SK-N-SH (cell line): Measurements from ENCODE around the gene PANX2. TPM values are rescaled to one million over a fixed set of nuclear protein-coding genes. Genes with fewer than 3 reads are reported as not detected.

Experiments used
- CTCF ChIA-PET: fragments of 300-600, 350-600 bp; formaldehyde crosslinking; extraction: SDS; loops from one replicate; lab custom pipeline; 2021; lab: Yijun Ruan, JAX
- POLR2A ChIA-PET: fragments of 350-600 bp; sonication (Branson Sonifier 250); formaldehyde crosslinking; extraction: SDS; loops from one replicate; lab custom pipeline; 2020; ENCODE audit warnings: antibody characterized with exemption, inconsistent platforms; lab: Yijun Ruan, JAX
- DNase-seq: peaks from one replicate; pipeline ENCODE4 v3.0.0; 2012
- H2AFZ ChIP-seq: fragments of 200-600 bp; sonication (generic); 2 replicates; pipeline ENCODE4 v1.8.1; 2016; ENCODE audit warnings: antibody characterized with exemption, mild to moderate bottlenecking, low read depth
- H3F3A ChIP-seq: fragments of 200-600 bp; sonication (generic); replicated peaks from 2 replicates; pipeline ENCODE3; 2016; ENCODE audit warnings: antibody characterized with exemption, mild to moderate bottlenecking; ENCODE audit not compliant: insufficient read depth
- H3K27ac ChIP-seq, 2 experiments: fragments of 200-500 bp in 1 of 2; fragments of 200-600 bp in 1 of 2; sonication (Bioruptor generic) in 1 of 2; sonication (generic), shearing (Covaris generic) in 1 of 2; 2 replicates each; pipeline versions ENCODE4 v1.5.1 to v1.6.1; 2014 to 2016; ENCODE audit warnings: low read depth in 2 of 2, inconsistent platforms in 1 of 2, low read length in 1 of 2, mild to moderate bottlenecking in 1 of 2, mixed read lengths in 1 of 2
- H3K27me3 ChIP-seq: fragments of 200-600 bp; sonication (generic), shearing (Covaris generic); 2 replicates; pipeline ENCODE4 v1.6.1; 2016; ENCODE audit warnings: mixed run types; ENCODE audit not compliant: insufficient read depth
- H3K36me3 ChIP-seq, 2 experiments: fragments of 200-500 bp in 1 of 2; fragments of 200-600 bp in 1 of 2; sonication (Bioruptor generic) in 1 of 2; sonication (generic) in 1 of 2; replicated peaks in 1 of 2; 2 replicates each; pipeline versions ENCODE3 to v1.5.1; 2014 to 2016; ENCODE audit warnings: low read length in 1 of 2, mild to moderate bottlenecking in 1 of 2; ENCODE audit not compliant: insufficient read depth in 2 of 2, control insufficient read depth in 1 of 2
- H3K4me1 ChIP-seq, 2 experiments: fragments of 200-500 bp in 1 of 2; fragments of 200-600 bp in 1 of 2; sonication (Bioruptor generic) in 1 of 2; sonication (generic), shearing (Covaris generic) in 1 of 2; 2 replicates each; pipeline versions ENCODE4 v1.5.1 to v1.6.1; 2014 to 2016; ENCODE audit warnings: low read depth in 1 of 2, low read length in 1 of 2, mixed run types in 1 of 2; ENCODE audit not compliant: insufficient read depth in 2 of 2, control insufficient read depth in 1 of 2
- H3K4me2 ChIP-seq: fragments of 200-600 bp; sonication (generic), shearing (Covaris generic); 2 replicates; pipeline ENCODE4 v1.6.1; 2017; ENCODE audit warnings: mixed run types
- H3K4me3 ChIP-seq, 2 experiments: fragments of 200-500 bp in 1 of 2; fragments of 200-600 bp in 1 of 2; sonication (Bioruptor generic) in 1 of 2; sonication (generic), shearing (Covaris generic) in 1 of 2; 2 replicates each; pipeline versions ENCODE4 v1.5.1 to v1.8.1; 2014 to 2016; ENCODE audit warnings: low read depth in 2 of 2, inconsistent platforms in 1 of 2, low read length in 1 of 2, mild to moderate bottlenecking in 1 of 2, mixed read lengths in 1 of 2, moderate library complexity in 1 of 2
- H3K79me2 ChIP-seq: fragments of 200-600 bp; sonication (generic); 2 replicates; pipeline ENCODE4 v1.8.1; 2017; ENCODE audit warnings: mild to moderate bottlenecking; ENCODE audit not compliant: insufficient read depth
- H3K9ac ChIP-seq: fragments of 200-600 bp; sonication (generic); 2 replicates; pipeline ENCODE4 v1.6.1; 2017; ENCODE audit warnings: mixed run types
- H3K9me2 ChIP-seq: fragments of 200-600 bp; sonication (generic); 2 replicates; pipeline ENCODE4 v1.6.1; 2017; ENCODE audit warnings: mixed run types
- H3K9me3 ChIP-seq: fragments of 200-600 bp; sonication (generic); 2 replicates; pipeline ENCODE4 v1.6.1; 2017; ENCODE audit warnings: mixed run types, mild to moderate bottlenecking, moderate library complexity
- H4K20me1 ChIP-seq: fragments of 200-600 bp; sonication (generic); 2 replicates; pipeline ENCODE4 v1.6.1; 2017; ENCODE audit warnings: mild to moderate bottlenecking, mixed run types; ENCODE audit not compliant: insufficient read depth
- CHD2 ChIP-seq: fragments of 150-350 bp; IDR thresholded peaks from 2 replicates; pipeline ENCODE4 v1.6.1; 2018; ENCODE audit warnings: low read length; ENCODE audit not compliant: partially characterized antibody
- ELF1 ChIP-seq: IDR thresholded peaks from 2 replicates; pipeline ENCODE4 v1.4.0; 2012
- EP300 ChIP-seq, 2 experiments: IDR thresholded peaks; 2 replicates each; pipeline versions ENCODE4 v1.4.0 to v1.6.1; 2012; ENCODE audit warnings: borderline replicate concordance in 1 of 2, low read depth in 1 of 2, low read length in 1 of 2
- FOSL2 ChIP-seq: IDR thresholded peaks from 2 replicates; pipeline ENCODE4 v1.4.0; 2012; ENCODE audit warnings: low read depth, mild to moderate bottlenecking, moderate library complexity, borderline replicate concordance
- FOXJ3 ChIP-seq: sonication (generic); formaldehyde crosslinking; IDR thresholded peaks from 2 replicates; pipeline ENCODE4 v1.5.1; 2020; ENCODE audit warnings: mild to moderate bottlenecking, missing genetic modification reagents
- FOXM1 ChIP-seq: IDR thresholded peaks from 2 replicates; pipeline ENCODE4 v1.4.0; 2012; ENCODE audit warnings: low read depth, mild to moderate bottlenecking
- GABPA ChIP-seq: IDR thresholded peaks from 2 replicates; pipeline ENCODE4 v1.4.0; 2012; ENCODE audit warnings: low read depth, mild to moderate bottlenecking
- MXI1 ChIP-seq: IDR thresholded peaks from 2 replicates; pipeline ENCODE4 v1.6.1; 2012; ENCODE audit warnings: mild to moderate bottlenecking, low read depth, low read length, improper control_type of control experiment
- POLR2AphosphoS5 ChIP-seq: IDR thresholded peaks from 2 replicates; pipeline ENCODE4 v1.6.1; 2012; ENCODE audit warnings: low read depth, low read length
- RCOR1 ChIP-seq: fragments of 150-350 bp; IDR thresholded peaks from 2 replicates; pipeline ENCODE4 v1.6.1; 2017; ENCODE audit warnings: antibody characterized with exemption, low read length
- RFX5 ChIP-seq: IDR thresholded peaks from 2 replicates; pipeline ENCODE4 v1.6.1; 2012; ENCODE audit warnings: mild to moderate bottlenecking, improper control_type of control experiment, low read length
- RXRA ChIP-seq: IDR thresholded peaks from 2 replicates; pipeline ENCODE4 v1.4.0; 2012; ENCODE audit warnings: low read depth, mild to moderate bottlenecking, borderline replicate concordance
- SMC3 ChIP-seq: IDR thresholded peaks from 2 replicates; pipeline ENCODE4 v1.6.1; 2012; ENCODE audit warnings: low read depth, low read length, improper control_type of control experiment
- TAF1 ChIP-seq: IDR thresholded peaks from 2 replicates; pipeline ENCODE4 v1.6.1; 2012; ENCODE audit warnings: low read depth, mild to moderate bottlenecking, low read length, moderate library complexity, borderline replicate concordance
- TCF12 ChIP-seq: IDR thresholded peaks from 2 replicates; pipeline ENCODE4 v1.4.0; 2012
- TEAD4 ChIP-seq: IDR thresholded peaks from 2 replicates; pipeline ENCODE4 v1.4.0; 2012; ENCODE audit warnings: mild to moderate bottlenecking, borderline replicate concordance; ENCODE audit not compliant: insufficient read depth
- WGBS: methylation state at CpG from one replicate; pipeline ENCODE4 v1.1.6; 2017; ENCODE audit warnings: low lambda C conversion rate; 5-methylcytosine and 5-hydroxymethylcytosine counted together
- polyA plus RNA-seq, 3 experiments: library from polyadenylated mRNA; depleted of rRNA; stranded (reverse); fragments of >200 nt; gene quantifications; 2 replicates each; pipeline ENCODE4 v1.2.3, GENCODE V29; 2012
- TF ChIP-seq, protein P1 (sequence below): IDR thresholded peaks from 2 replicates; pipeline ENCODE4 v1.6.1; 2012; ENCODE audit warnings: mild to moderate bottlenecking, low read depth, low read length, moderate library complexity
- TF ChIP-seq, protein P2 (sequence below): fragments of 150-350 bp; IDR thresholded peaks from 2 replicates; pipeline ENCODE4 v1.6.1; 2017; ENCODE audit warnings: antibody characterized with exemption, low read length, low read depth, borderline replicate concordance
- TF ChIP-seq, protein P3 (sequence below): IDR thresholded peaks from 2 replicates; pipeline ENCODE4 v1.4.0; 2012; ENCODE audit warnings: low read depth, borderline replicate concordance
- TF ChIP-seq, protein P4 (sequence below): IDR thresholded peaks from 2 replicates; pipeline ENCODE4; 2012

PANX2 gene
- polyA plus RNA-seq, 1 of the 3 experiments (the other 2 are of a cell fraction): 2.4 TPM

DNA sequence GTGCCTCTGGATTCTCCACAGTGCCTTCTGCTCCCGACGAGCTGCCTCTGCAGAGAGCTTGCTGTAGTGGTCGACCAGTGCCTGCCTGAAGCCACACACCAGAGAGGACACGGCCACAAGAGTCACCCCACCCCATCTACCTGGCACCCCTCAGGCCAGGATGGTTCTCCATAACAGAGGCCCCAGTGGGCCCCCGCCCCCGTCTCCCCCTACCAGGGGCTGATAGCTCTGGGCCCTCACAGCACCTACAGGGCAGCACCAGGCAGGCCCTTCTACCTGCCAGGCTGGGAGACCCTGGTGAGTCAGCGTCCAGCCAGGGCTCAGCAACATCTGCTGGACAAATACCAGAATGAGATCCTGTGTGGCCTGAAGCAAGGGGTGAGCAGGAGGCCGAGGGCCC lies 52.0 kb downstream of the PANX2 start:
- H3K27me3 ChIP-seq: no peaks in the 10 kb centered on the region
- ChIA-PET CTCF (interaction anchor here (1.1 to 1.9 kb wide), 4 partner anchors 14 to 120 kb away, joined by 3 to 6 read pairs (median 5); no protein-coding TSS in a partner anchor), POLR2A (no interaction called here)
- H4K20me1 ChIP-seq: 0 out of 2 replicates have a peak, but pooled peaks cover 4% of the 10 kb centered on the region
- H3K9me3 ChIP-seq: no peaks in the 10 kb centered on the region
- no peaks in the 10 kb centered on the region for H3F3A ChIP-seq
- 82% methylated on average over 5 of the region's 8 CpGs for WGBS
- no peak overlapping the region for H3K4me3 ChIP-seq
- no peak overlapping the region for H3K4me2 ChIP-seq
- H3K9ac ChIP-seq: no peak overlapping the region
- no peak overlapping the region for H3K27ac ChIP-seq
- H3K9me2 ChIP-seq: no peaks in the 10 kb centered on the region
- DNase-seq: no peak
- H3K4me1 ChIP-seq: peaks cover 0 to 6% of the 10 kb centered on the region in 2 experiments; a peak in 1 of 4 replicates
- no peaks in the 10 kb centered on the region for H3K79me2 ChIP-seq
- H2AFZ ChIP-seq: no peak overlapping the region
- peaks cover 3 to 67% of the 10 kb centered on the region in 2 experiments for H3K36me3 ChIP-seq
- no peak for TF ChIP-seq FOXM1
- TF ChIP-seq, protein P1, sequence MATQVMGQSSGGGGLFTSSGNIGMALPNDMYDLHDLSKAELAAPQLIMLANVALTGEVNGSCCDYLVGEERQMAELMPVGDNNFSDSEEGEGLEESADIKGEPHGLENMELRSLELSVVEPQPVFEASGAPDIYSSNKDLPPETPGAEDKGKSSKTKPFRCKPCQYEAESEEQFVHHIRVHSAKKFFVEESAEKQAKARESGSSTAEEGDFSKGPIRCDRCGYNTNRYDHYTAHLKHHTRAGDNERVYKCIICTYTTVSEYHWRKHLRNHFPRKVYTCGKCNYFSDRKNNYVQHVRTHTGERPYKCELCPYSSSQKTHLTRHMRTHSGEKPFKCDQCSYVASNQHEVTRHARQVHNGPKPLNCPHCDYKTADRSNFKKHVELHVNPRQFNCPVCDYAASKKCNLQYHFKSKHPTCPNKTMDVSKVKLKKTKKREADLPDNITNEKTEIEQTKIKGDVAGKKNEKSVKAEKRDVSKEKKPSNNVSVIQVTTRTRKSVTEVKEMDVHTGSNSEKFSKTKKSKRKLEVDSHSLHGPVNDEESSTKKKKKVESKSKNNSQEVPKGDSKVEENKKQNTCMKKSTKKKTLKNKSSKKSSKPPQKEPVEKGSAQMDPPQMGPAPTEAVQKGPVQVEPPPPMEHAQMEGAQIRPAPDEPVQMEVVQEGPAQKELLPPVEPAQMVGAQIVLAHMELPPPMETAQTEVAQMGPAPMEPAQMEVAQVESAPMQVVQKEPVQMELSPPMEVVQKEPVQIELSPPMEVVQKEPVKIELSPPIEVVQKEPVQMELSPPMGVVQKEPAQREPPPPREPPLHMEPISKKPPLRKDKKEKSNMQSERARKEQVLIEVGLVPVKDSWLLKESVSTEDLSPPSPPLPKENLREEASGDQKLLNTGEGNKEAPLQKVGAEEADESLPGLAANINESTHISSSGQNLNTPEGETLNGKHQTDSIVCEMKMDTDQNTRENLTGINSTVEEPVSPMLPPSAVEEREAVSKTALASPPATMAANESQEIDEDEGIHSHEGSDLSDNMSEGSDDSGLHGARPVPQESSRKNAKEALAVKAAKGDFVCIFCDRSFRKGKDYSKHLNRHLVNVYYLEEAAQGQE: no peak
- TF ChIP-seq RFX5: no peak
- no peak for TF ChIP-seq POLR2AphosphoS5
- no peak for TF ChIP-seq RXRA
- TF ChIP-seq TAF1: no peak
- no peak for TF ChIP-seq MXI1
- no peak for TF ChIP-seq CHD2
- no peak for TF ChIP-seq FOSL2
- TF ChIP-seq TEAD4: no peak
- TF ChIP-seq RCOR1: no peak
- TF ChIP-seq, protein P2, sequence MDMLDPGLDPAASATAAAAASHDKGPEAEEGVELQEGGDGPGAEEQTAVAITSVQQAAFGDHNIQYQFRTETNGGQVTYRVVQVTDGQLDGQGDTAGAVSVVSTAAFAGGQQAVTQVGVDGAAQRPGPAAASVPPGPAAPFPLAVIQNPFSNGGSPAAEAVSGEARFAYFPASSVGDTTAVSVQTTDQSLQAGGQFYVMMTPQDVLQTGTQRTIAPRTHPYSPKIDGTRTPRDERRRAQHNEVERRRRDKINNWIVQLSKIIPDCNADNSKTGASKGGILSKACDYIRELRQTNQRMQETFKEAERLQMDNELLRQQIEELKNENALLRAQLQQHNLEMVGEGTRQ: no peak
- no peak for TF ChIP-seq SMC3
- TF ChIP-seq, protein P3, sequence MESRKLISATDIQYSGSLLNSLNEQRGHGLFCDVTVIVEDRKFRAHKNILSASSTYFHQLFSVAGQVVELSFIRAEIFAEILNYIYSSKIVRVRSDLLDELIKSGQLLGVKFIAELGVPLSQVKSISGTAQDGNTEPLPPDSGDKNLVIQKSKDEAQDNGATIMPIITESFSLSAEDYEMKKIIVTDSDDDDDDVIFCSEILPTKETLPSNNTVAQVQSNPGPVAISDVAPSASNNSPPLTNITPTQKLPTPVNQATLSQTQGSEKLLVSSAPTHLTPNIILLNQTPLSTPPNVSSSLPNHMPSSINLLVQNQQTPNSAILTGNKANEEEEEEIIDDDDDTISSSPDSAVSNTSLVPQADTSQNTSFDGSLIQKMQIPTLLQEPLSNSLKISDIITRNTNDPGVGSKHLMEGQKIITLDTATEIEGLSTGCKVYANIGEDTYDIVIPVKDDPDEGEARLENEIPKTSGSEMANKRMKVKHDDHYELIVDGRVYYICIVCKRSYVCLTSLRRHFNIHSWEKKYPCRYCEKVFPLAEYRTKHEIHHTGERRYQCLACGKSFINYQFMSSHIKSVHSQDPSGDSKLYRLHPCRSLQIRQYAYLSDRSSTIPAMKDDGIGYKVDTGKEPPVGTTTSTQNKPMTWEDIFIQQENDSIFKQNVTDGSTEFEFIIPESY: no peak
- TF ChIP-seq ELF1: no peak
- TF ChIP-seq EP300 (IDR thresholded peaks at IDR 0.05; ENCODE audit: borderline replicate concordance in 1 of 2, low read depth in 1 of 2, low read length in 1 of 2): no peak
- no peak for TF ChIP-seq FOXJ3 (CRISPR knock-in tag)
- no peak for TF ChIP-seq TCF12
- no peak for TF ChIP-seq GABPA
- TF ChIP-seq, protein P4, sequence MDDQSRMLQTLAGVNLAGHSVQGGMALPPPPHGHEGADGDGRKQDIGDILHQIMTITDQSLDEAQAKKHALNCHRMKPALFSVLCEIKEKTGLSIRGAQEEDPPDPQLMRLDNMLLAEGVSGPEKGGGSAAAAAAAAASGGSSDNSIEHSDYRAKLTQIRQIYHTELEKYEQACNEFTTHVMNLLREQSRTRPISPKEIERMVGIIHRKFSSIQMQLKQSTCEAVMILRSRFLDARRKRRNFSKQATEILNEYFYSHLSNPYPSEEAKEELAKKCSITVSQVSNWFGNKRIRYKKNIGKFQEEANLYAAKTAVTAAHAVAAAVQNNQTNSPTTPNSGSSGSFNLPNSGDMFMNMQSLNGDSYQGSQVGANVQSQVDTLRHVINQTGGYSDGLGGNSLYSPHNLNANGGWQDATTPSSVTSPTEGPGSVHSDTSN: no peak
